ENCODE data around the gene SLC6A6. TPM values are rescaled to one million over a fixed set of nuclear protein-coding genes. Genes with fewer than 3 reads are reported as not detected.
A peak's percentile ranks its signal among the peaks of the same experiment; 100 is the strongest.

The SLC6A6 gene
- polyA plus RNA-seq, 4 donors: 6.9 to 24.1 (median 9.7) TPM

DNA sequence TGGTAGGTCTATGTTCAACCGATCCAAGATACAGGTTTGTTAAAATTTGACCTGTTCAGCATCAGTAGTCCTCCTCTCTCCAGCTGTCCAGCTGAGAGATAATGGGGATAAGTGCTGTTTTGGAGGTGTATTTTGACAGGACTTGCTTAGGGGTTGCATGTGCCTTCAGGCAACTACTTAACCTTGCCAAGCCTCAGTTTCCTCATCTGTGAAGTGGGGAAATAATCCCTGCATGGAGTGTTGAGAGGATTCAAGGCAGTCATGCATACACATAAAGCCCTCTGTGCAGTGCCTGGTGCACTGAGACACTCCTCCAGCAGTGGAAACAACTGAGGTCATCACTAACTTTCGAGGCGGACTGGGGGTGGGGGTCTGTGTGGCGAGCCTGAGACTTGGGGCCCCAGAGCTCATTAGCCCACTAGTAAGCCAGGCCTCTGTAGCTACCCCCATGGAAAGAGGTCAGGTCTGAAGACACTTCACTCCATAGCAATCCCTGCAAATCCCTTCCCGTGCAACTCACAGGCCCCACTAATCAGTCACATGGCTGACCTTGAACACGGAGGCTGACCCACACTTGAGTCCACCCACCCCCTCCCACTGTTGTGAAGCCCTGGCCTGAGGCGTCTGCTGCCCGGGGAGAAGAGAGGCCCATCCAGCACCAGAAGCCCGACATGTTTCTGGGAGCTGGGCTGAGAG lies 25.9 kb upstream of the SLC6A6 start:
- H3K27me3 ChIP-seq (ENCODE audit: control insufficient read depth in 3 of 3, insufficient read depth in 3 of 3, low read length in 3 of 3): no peaks in the 10 kb centered on the region
- H3K9me3 ChIP-seq (ENCODE audit: control insufficient read depth in 2 of 2, insufficient read depth in 1 of 2, low read depth in 1 of 2, low read length in 1 of 2): no peaks in the 10 kb centered on the region
- no peak overlapping the region for H3K4me3 ChIP-seq (ENCODE audit: low read depth in 1 of 3, low read length in 3 of 3)
- no peak overlapping the region for H3K27ac ChIP-seq (ENCODE audit: low read depth in 1 of 3, low read length in 2 of 3)
- no peak for DNase-seq
- H3K4me1 ChIP-seq (ENCODE audit: control insufficient read depth in 3 of 3, insufficient read depth in 2 of 3, low read depth in 1 of 3, low read length in 2 of 3): peaks cover 0 to 12% (median 6%) of the 10 kb centered on the region in 3 donors
- no peak for FAIRE-seq
- WGBS, 3 donors: 75 to 82% (median 78%) methylated on average over 9 of the region's 9 CpGs
- no peaks in the 10 kb centered on the region for H3K36me3 ChIP-seq (ENCODE audit: control insufficient read depth in 3 of 3, insufficient read depth in 2 of 3, low read depth in 1 of 3, low read length in 3 of 3)

- Histone ChIP-seq H3K27ac (ENCODE audit: low read depth in 1 of 3, low read length in 2 of 3) (no peak overlapping the region), H3K4me3 (ENCODE audit: low read depth in 1 of 3, low read length in 3 of 3) (no peak overlapping the region), H3K9me3 (ENCODE audit: control insufficient read depth in 2 of 2, insufficient read depth in 1 of 2, low read depth in 1 of 2, low read length in 1 of 2) (no peaks in the 10 kb centered on the region), H3K27me3 (ENCODE audit: control insufficient read depth in 3 of 3, insufficient read depth in 3 of 3, low read length in 3 of 3) (no peaks in the 10 kb centered on the region), H3K36me3 (ENCODE audit: control insufficient read depth in 3 of 3, insufficient read depth in 2 of 3, low read depth in 1 of 3, low read length in 3 of 3) (no peaks in the 10 kb centered on the region), H3K4me1 (ENCODE audit: control insufficient read depth in 3 of 3, insufficient read depth in 2 of 3, low read depth in 1 of 3, low read length in 2 of 3) (peaks cover 0 to 5% (median 5%) of the 10 kb centered on the region in 3 donors)
- WGBS, 3 donors: 92 to 93% (median 93%) methylated on average over 6 of the region's 6 CpGs
- DNase-seq (no peak), FAIRE-seq (no peak)
Measured at GRCh38 chr3:14377044-14377837, 25.2 kb upstream of the SLC6A6 start.

DNA sequence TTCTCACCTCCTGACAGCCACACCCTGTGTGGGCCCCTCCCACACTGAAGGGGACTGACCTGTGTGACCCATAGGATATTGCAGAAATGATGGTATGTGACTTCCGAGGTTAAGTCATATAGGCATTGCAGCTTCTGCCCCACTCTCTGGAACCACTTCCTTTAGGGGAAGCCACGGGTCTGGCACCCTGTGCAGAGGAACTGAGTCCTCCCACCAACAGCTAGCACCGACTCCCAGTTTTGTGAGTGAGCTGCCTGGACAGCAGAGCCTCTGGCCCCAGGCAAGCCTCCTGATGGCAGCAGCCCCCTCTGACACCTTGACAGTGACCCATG lies 24.6 kb upstream of the SLC6A6 start:
- 59 to 77% (median 65%) methylated on average over 3 of the region's 3 CpGs for WGBS, 3 donors
- H3K36me3 ChIP-seq (ENCODE audit: control insufficient read depth in 3 of 3, insufficient read depth in 2 of 3, low read depth in 1 of 3, low read length in 3 of 3): no peaks in the 10 kb centered on the region
- peak in 1 of 2 donors; percentile 21 for DNase-seq
- no peak overlapping the region for H3K27ac ChIP-seq (ENCODE audit: low read depth in 1 of 3, low read length in 2 of 3)
- no peaks in the 10 kb centered on the region for H3K4me1 ChIP-seq (ENCODE audit: control insufficient read depth in 3 of 3, insufficient read depth in 2 of 3, low read depth in 1 of 3, low read length in 2 of 3)
- no peak overlapping the region for H3K4me3 ChIP-seq (ENCODE audit: low read depth in 1 of 3, low read length in 3 of 3)
- H3K27me3 ChIP-seq (ENCODE audit: control insufficient read depth in 3 of 3, insufficient read depth in 3 of 3, low read length in 3 of 3): no peaks in the 10 kb centered on the region
- FAIRE-seq: no peak
- H3K9me3 ChIP-seq (ENCODE audit: control insufficient read depth in 2 of 2, insufficient read depth in 1 of 2, low read depth in 1 of 2, low read length in 1 of 2): no peaks in the 10 kb centered on the region

GRCh38 chr3:14378415-14378814 lies 24.0 kb upstream of the SLC6A6 start:
- H3K27me3 ChIP-seq (ENCODE audit: control insufficient read depth in 3 of 3, insufficient read depth in 3 of 3, low read length in 3 of 3): no peaks in the 10 kb centered on the region
- H3K9me3 ChIP-seq (ENCODE audit: control insufficient read depth in 2 of 2, insufficient read depth in 1 of 2, low read depth in 1 of 2, low read length in 1 of 2): no peaks in the 10 kb centered on the region
- no peak overlapping the region for H3K27ac ChIP-seq (ENCODE audit: low read depth in 1 of 3, low read length in 2 of 3)
- FAIRE-seq: no peak
- WGBS, 3 donors: 84 to 96% (median 91%) methylated on average over 4 of the region's 4 CpGs
- no peak overlapping the region for H3K4me3 ChIP-seq (ENCODE audit: low read depth in 1 of 3, low read length in 3 of 3)
- H3K36me3 ChIP-seq (ENCODE audit: control insufficient read depth in 3 of 3, insufficient read depth in 2 of 3, low read depth in 1 of 3, low read length in 3 of 3): no peaks in the 10 kb centered on the region
- no peaks in the 10 kb centered on the region for H3K4me1 ChIP-seq (ENCODE audit: control insufficient read depth in 3 of 3, insufficient read depth in 2 of 3, low read depth in 1 of 3, low read length in 2 of 3)
- no peak for DNase-seq

- Histone ChIP-seq H3K4me1 (ENCODE audit: control insufficient read depth in 3 of 3, insufficient read depth in 2 of 3, low read depth in 1 of 3, low read length in 2 of 3) (no peaks in the 10 kb centered on the region), H3K27me3 (ENCODE audit: control insufficient read depth in 3 of 3, insufficient read depth in 3 of 3, low read length in 3 of 3) (no peaks in the 10 kb centered on the region), H3K27ac (ENCODE audit: low read depth in 1 of 3, low read length in 2 of 3) (no peak overlapping the region), H3K36me3 (ENCODE audit: control insufficient read depth in 3 of 3, insufficient read depth in 2 of 3, low read depth in 1 of 3, low read length in 3 of 3) (no peaks in the 10 kb centered on the region), H3K9me3 (ENCODE audit: control insufficient read depth in 2 of 2, insufficient read depth in 1 of 2, low read depth in 1 of 2, low read length in 1 of 2) (peaks cover 0 to under 1% of the 10 kb centered on the region in 2 donors), H3K4me3 (ENCODE audit: low read depth in 1 of 3, low read length in 3 of 3) (no peak overlapping the region)
- DNase-seq (no peak), FAIRE-seq (no peak)
- WGBS, 3 donors: 86 to 92% (median 87%) methylated on average over 10 of the region's 10 CpGs
Measured at GRCh38 chr3:14379843-14380242, 22.6 kb upstream of the SLC6A6 start.

- Histone ChIP-seq H3K27ac (ENCODE audit: low read depth in 1 of 3, low read length in 2 of 3) (no peak overlapping the region), H3K4me1 (ENCODE audit: control insufficient read depth in 3 of 3, insufficient read depth in 2 of 3, low read depth in 1 of 3, low read length in 2 of 3) (no peaks in the 10 kb centered on the region), H3K4me3 (ENCODE audit: low read depth in 1 of 3, low read length in 3 of 3) (no peak overlapping the region), H3K9me3 (ENCODE audit: control insufficient read depth in 2 of 2, insufficient read depth in 1 of 2, low read depth in 1 of 2, low read length in 1 of 2) (peaks cover 0 to 6% of the 10 kb centered on the region in 2 donors), H3K36me3 (ENCODE audit: control insufficient read depth in 3 of 3, insufficient read depth in 2 of 3, low read depth in 1 of 3, low read length in 3 of 3) (no peaks in the 10 kb centered on the region), H3K27me3 (ENCODE audit: control insufficient read depth in 3 of 3, insufficient read depth in 3 of 3, low read length in 3 of 3) (no peaks in the 10 kb centered on the region)
- DNase-seq (no peak), FAIRE-seq (no peak)
- WGBS, 3 donors: 77 to 85% (median 78%) methylated on average over 9 of the region's 9 CpGs
Measured at GRCh38 chr3:14386254-14386653, 16.2 kb upstream of the SLC6A6 start.

GRCh38 chr3:14388201-14388600 lies 14.2 kb upstream of the SLC6A6 start:
- Histone ChIP-seq H3K36me3 (ENCODE audit: control insufficient read depth in 3 of 3, insufficient read depth in 2 of 3, low read depth in 1 of 3, low read length in 3 of 3) (no peaks in the 10 kb centered on the region), H3K4me3 (ENCODE audit: low read depth in 1 of 3, low read length in 3 of 3) (no peak overlapping the region), H3K4me1 (ENCODE audit: control insufficient read depth in 3 of 3, insufficient read depth in 2 of 3, low read depth in 1 of 3, low read length in 2 of 3) (no peaks in the 10 kb centered on the region), H3K9me3 (ENCODE audit: control insufficient read depth in 2 of 2, insufficient read depth in 1 of 2, low read depth in 1 of 2, low read length in 1 of 2) (peaks cover 0 to 6% of the 10 kb centered on the region in 2 donors), H3K27me3 (ENCODE audit: control insufficient read depth in 3 of 3, insufficient read depth in 3 of 3, low read length in 3 of 3) (no peaks in the 10 kb centered on the region), H3K27ac (ENCODE audit: low read depth in 1 of 3, low read length in 2 of 3) (no peak overlapping the region)
- WGBS, 3 donors: 70 to 88% (median 73%) methylated on average over 5 of the region's 5 CpGs
- DNase-seq: no peak
- FAIRE-seq: no peak

DNA sequence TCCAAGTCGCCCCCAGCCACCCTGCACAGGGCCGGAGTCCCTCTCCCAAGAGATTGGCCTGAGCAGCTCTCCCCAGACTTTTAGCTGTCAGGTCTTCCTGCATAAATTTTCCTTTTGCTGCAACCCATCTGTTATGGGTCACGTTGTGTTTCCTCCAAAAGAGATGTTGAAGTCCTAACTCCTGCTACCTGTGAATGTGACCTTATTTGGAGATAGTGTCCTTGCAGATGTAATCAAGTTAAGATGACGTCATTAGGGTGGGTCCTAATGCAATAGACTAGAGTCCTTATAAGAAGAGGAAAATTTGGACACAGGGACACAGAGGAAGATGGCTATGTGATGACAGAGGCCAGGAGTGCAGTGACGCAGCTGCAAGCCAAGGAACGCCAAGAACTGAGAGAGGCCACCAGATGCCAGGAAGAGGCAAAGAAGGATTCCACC lies 13.2 kb upstream of the SLC6A6 start:
- no peak for FAIRE-seq

More for the DNA sequence above, 13.2 kb upstream of the SLC6A6 start:
- WGBS, 3 donors: 59 to 71% (median 64%) methylated on average over 6 of the region's 6 CpGs
- Histone ChIP-seq H3K27ac (ENCODE audit: low read depth in 1 of 3, low read length in 2 of 3) (no peak overlapping the region), H3K36me3 (ENCODE audit: control insufficient read depth in 3 of 3, insufficient read depth in 2 of 3, low read depth in 1 of 3, low read length in 3 of 3) (no peaks in the 10 kb centered on the region), H3K4me3 (ENCODE audit: low read depth in 1 of 3, low read length in 3 of 3) (no peak overlapping the region), H3K4me1 (ENCODE audit: control insufficient read depth in 3 of 3, insufficient read depth in 2 of 3, low read depth in 1 of 3, low read length in 2 of 3) (no peaks in the 10 kb centered on the region), H3K9me3 (ENCODE audit: control insufficient read depth in 2 of 2, insufficient read depth in 1 of 2, low read depth in 1 of 2, low read length in 1 of 2) (peaks cover 0 to 6% of the 10 kb centered on the region in 2 donors), H3K27me3 (ENCODE audit: control insufficient read depth in 3 of 3, insufficient read depth in 3 of 3, low read length in 3 of 3) (no peaks in the 10 kb centered on the region)
- no peak for DNase-seq
